ENCODE results near the gene MMP12.

The MMP12 gene

DNA sequence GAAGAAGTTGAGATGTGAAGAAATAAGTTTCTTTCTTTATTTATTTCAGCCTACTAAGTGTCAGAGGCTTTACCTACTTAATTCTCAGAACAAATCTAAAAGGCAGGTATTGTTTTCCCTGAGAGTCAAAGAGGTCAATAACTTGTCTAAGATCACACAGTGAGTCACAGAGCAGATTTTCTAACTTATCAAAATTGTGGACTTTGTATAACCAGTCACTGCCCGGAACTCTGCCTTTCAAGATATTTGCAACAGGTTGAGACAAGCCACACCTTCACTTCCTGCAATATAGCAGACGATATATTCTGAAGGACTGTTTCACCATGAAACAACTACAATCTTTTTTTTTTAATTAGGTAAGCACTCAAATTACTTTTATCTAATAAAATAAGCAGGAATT is 20.8 kb downstream of the MMP12 start:
- H2AFZ ChIP-seq: no peak overlapping the region
- H3K79me2 ChIP-seq: no peaks in the 10 kb centered on the region
- no peak overlapping the region for H3K27ac ChIP-seq
- H3K4me2 ChIP-seq (ENCODE audit: low read length): no peak overlapping the region
- no peak overlapping the region for H3K4me3 ChIP-seq (ENCODE audit: low read depth, low read length)
- TF ChIP-seq, protein P1, sequence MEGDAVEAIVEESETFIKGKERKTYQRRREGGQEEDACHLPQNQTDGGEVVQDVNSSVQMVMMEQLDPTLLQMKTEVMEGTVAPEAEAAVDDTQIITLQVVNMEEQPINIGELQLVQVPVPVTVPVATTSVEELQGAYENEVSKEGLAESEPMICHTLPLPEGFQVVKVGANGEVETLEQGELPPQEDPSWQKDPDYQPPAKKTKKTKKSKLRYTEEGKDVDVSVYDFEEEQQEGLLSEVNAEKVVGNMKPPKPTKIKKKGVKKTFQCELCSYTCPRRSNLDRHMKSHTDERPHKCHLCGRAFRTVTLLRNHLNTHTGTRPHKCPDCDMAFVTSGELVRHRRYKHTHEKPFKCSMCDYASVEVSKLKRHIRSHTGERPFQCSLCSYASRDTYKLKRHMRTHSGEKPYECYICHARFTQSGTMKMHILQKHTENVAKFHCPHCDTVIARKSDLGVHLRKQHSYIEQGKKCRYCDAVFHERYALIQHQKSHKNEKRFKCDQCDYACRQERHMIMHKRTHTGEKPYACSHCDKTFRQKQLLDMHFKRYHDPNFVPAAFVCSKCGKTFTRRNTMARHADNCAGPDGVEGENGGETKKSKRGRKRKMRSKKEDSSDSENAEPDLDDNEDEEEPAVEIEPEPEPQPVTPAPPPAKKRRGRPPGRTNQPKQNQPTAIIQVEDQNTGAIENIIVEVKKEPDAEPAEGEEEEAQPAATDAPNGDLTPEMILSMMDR (IDR thresholded peaks at IDR 0.05): no peak
- no peaks in the 10 kb centered on the region for H3K27me3 ChIP-seq (ENCODE audit: control insufficient read depth, insufficient read depth, low read length)
- no peak overlapping the region for H3K9ac ChIP-seq
- H3K4me1 ChIP-seq: no peaks in the 10 kb centered on the region
- H3K36me3 ChIP-seq (ENCODE audit: control insufficient read depth, insufficient read depth, low read length): no peaks in the 10 kb centered on the region
- no peaks in the 10 kb centered on the region for H3K9me3 ChIP-seq (ENCODE audit: control insufficient read depth, low read length)

GRCh38 chr11:102853055-102853454 is 21.7 kb downstream of the MMP12 start:
- no peak overlapping the region for H2AFZ ChIP-seq
- H3K4me2 ChIP-seq (ENCODE audit: low read length): no peak overlapping the region
- H3K36me3 ChIP-seq (ENCODE audit: control insufficient read depth, insufficient read depth, low read length): no peaks in the 10 kb centered on the region
- H3K4me1 ChIP-seq: no peaks in the 10 kb centered on the region
- no peak overlapping the region for H3K9ac ChIP-seq
- no peaks in the 10 kb centered on the region for H3K79me2 ChIP-seq
- no peak overlapping the region for H3K27ac ChIP-seq
- TF ChIP-seq, protein P1 (IDR thresholded peaks at IDR 0.05): no peak
- no peak overlapping the region for H3K4me3 ChIP-seq (ENCODE audit: low read depth, low read length)
- no peaks in the 10 kb centered on the region for H3K27me3 ChIP-seq (ENCODE audit: control insufficient read depth, insufficient read depth, low read length)
- H3K9me3 ChIP-seq (ENCODE audit: control insufficient read depth, low read length): no peaks in the 10 kb centered on the region

DNA sequence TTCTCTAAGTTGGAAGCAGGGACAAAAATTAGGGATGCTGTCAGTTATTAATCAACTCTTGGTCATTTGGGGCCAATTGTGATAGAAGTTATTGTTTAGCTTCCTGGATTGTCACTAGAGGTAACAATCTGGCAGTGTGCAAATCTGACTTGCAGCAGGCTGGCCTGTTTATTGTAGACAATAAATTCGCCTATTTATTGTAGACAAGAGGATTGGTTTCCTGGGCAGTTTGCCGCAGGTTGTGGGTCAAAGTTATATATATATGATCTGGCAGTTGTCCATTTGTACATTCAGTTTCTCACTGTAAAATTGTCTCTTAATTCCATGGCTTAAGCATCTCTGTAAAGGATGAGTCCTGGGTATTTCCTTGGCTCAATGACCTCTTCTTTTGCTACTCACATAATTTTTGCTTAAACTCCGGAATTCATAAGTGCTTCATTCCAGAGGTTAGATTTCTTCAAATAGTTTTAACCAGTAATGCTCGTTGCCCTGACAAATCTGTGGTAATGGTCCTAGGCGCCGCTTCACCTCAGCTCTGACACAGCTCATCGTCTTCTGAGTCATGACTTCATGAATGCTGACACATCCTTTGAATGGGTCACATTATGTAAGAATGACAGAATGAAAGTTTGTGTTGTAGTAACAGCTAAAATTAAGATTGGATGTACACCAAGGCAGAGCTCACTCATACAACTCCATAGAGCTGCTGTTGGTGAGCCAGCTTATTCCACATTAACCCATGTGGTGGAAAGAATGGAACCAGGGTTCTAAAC is 23.6 kb downstream of the MMP12 start:
- no peaks in the 10 kb centered on the region for H3K79me2 ChIP-seq
- no peak overlapping the region for H3K9ac ChIP-seq
- no peak overlapping the region for H2AFZ ChIP-seq
- H3K27me3 ChIP-seq (ENCODE audit: control insufficient read depth, insufficient read depth, low read length): no peaks in the 10 kb centered on the region
- no peak overlapping the region for H3K4me2 ChIP-seq (ENCODE audit: low read length)
- no peaks in the 10 kb centered on the region for H3K4me1 ChIP-seq
- H3K36me3 ChIP-seq (ENCODE audit: control insufficient read depth, insufficient read depth, low read length): no peaks in the 10 kb centered on the region
- no peaks in the 10 kb centered on the region for H3K9me3 ChIP-seq (ENCODE audit: control insufficient read depth, low read length)
- H3K27ac ChIP-seq: no peak overlapping the region
- TF ChIP-seq, protein P1 (IDR thresholded peaks at IDR 0.05): no peak
- H3K4me3 ChIP-seq (ENCODE audit: low read depth, low read length): no peak overlapping the region

GRCh38 chr11:102849311-102849710 is 25.5 kb downstream of the MMP12 start:
- TF ChIP-seq, protein P1 (IDR thresholded peaks at IDR 0.05): no peak
- Histone ChIP-seq H3K4me2 (ENCODE audit: low read length) (no peak overlapping the region), H3K4me3 (ENCODE audit: low read depth, low read length) (no peak overlapping the region), H3K9me3 (ENCODE audit: control insufficient read depth, low read length) (no peaks in the 10 kb centered on the region), H3K27ac (no peak overlapping the region), H3K9ac (no peak overlapping the region), H3K4me1 (no peaks in the 10 kb centered on the region), H2AFZ (no peak overlapping the region), H3K36me3 (ENCODE audit: control insufficient read depth, insufficient read depth, low read length) (no peaks in the 10 kb centered on the region), H3K27me3 (ENCODE audit: control insufficient read depth, insufficient read depth, low read length) (no peaks in the 10 kb centered on the region), H3K79me2 (no peaks in the 10 kb centered on the region)

DNA sequence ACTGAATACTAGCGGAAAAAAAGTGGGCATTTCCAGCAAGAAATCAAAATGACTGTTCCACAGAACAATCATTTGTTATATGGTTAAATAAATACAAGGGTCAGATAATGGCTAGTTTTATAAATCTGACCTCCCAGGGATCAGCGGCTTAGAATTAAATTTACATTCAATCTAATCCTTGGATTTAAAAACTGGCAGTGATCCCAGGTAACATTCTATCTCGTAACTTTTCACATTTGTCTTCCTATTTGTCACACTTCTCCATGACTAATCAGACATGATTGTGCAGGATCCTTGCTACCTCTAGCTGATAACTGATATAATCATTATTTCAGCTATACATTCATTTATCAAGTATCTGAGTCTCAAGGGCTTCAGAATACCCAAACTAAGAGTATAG is 28.5 kb downstream of the MMP12 start:
- H3K27ac ChIP-seq: no peak overlapping the region
- H3K27me3 ChIP-seq (ENCODE audit: control insufficient read depth, insufficient read depth, low read length): no peaks in the 10 kb centered on the region

More for the DNA sequence above, 28.5 kb downstream of the MMP12 start:
- Histone ChIP-seq H3K4me1 (no peaks in the 10 kb centered on the region), H3K4me3 (ENCODE audit: low read depth, low read length) (no peak overlapping the region), H3K9me3 (ENCODE audit: control insufficient read depth, low read length) (no peaks in the 10 kb centered on the region), H3K36me3 (ENCODE audit: control insufficient read depth, insufficient read depth, low read length) (no peaks in the 10 kb centered on the region), H3K4me2 (ENCODE audit: low read length) (no peak overlapping the region), H3K9ac (no peak overlapping the region), H2AFZ (no peak overlapping the region), H3K79me2 (no peaks in the 10 kb centered on the region)
- TF ChIP-seq, protein P1 (IDR thresholded peaks at IDR 0.05): no peak

Data from parathyroid adenoma (tissue), 2 donors.